Epithelial cell of proximal tubule (primary cell): ENCODE data around the gene C4orf54. TPM values are rescaled to one million over a fixed set of nuclear protein-coding genes. Genes with fewer than 3 reads are reported as not detected.

ENCODE experiments used
- DNase-seq: peaks from one replicate; pipeline ENCODE4 v3.0.0-alpha.2; 2011; ENCODE audit warnings: low read depth
- H3K4me3 ChIP-seq: 2 replicates; pipeline ENCODE4 v1.5.1; 2011; ENCODE audit warnings: low read depth, mild to moderate bottlenecking, low read length
- CTCF ChIP-seq: conservative IDR thresholded peaks from 2 replicates; pipeline ENCODE4 v1.5.1; 2012; ENCODE audit warnings: low read depth, mild to moderate bottlenecking, low read length
- total RNA-seq: library from RNA; depleted of rRNA; stranded (reverse); fragments of >200 nt; gene quantifications from 2 replicates; pipeline ENCODE4 v1.2.3, GENCODE V29; 2015

Gene C4orf54
- total RNA-seq, 1 donor from 2014 or later = not detected

- no peak for TF ChIP-seq CTCF
- no peak overlapping the region for H3K4me3 ChIP-seq
- no peak for DNase-seq
Observed at GRCh38 chr4:99653916-99654315, 3.7 kb downstream of the C4orf54 start.

GRCh38 chr4:99652596-99653436, 4.8 kb downstream of the C4orf54 start:
- H3K4me3 ChIP-seq = peak overlapping the region; percentile 38
- TF ChIP-seq CTCF = no peak
- no peak for DNase-seq

GRCh38 chr4:99651811-99652485, 5.7 kb downstream of the C4orf54 start:
- TF ChIP-seq CTCF = no peak
- no peak overlapping the region for H3K4me3 ChIP-seq
- no peak for DNase-seq

GRCh38 chr4:99651016-99651769, 6.4 kb downstream of the C4orf54 start:
- DNase-seq = no peak
- TF ChIP-seq CTCF = no peak
- H3K4me3 ChIP-seq = no peak overlapping the region

GRCh38 chr4:99649778-99650177, 7.8 kb downstream of the C4orf54 start:
- no peak overlapping the region for H3K4me3 ChIP-seq
- no peak for TF ChIP-seq CTCF
- DNase-seq = no peak

GRCh38 chr4:99649208-99649607, 8.4 kb downstream of the C4orf54 start:
- no peak for DNase-seq
- no peak overlapping the region for H3K4me3 ChIP-seq
- no peak for TF ChIP-seq CTCF
